ENCODE data around the gene WDR6. TPM values are rescaled to one million over a fixed set of nuclear protein-coding genes. Genes with fewer than 3 reads are reported as not detected.

The WDR6 gene
- total and polyA plus RNA-seq, 2 experiments from 2014 or later: 76.5 to 156 TPM

- TF ChIP-seq ZNF462 (CRISPR knock-in tag; IDR thresholded peaks at IDR 0.05): no peak
- TF ChIP-seq EZH2phosphoT487 (IDR thresholded peaks at IDR 0.05; ENCODE audit: unreplicated experiment): no peak
- TF ChIP-seq POLR2AphosphoS5 (IDR thresholded peaks at IDR 0.05; ENCODE audit: low read depth): no peak
- no peak for TF ChIP-seq REST (IDR thresholded peaks at IDR 0.05; ENCODE audit: unreplicated experiment)
- no peak for TF ChIP-seq ETS1 (IDR thresholded peaks at IDR 0.05)
- no peak for TF ChIP-seq CTCF (conservative IDR thresholded peaks at IDR 0.05; ENCODE audit: low read depth in 2 of 2)
These were observed 46.3 kb upstream of the WDR6 start (continued) for GRCh38 chr3:48960841-48961413.
